GM18951 (cell line): ENCODE data around the gene GNPDA2.
"Not testable (repeated sequence)": the region's sequence is repeated elsewhere in the genome, so short reads cannot be mapped to it uniquely, and the experiment has no call there.

Experiments
- POLR2A ChIP-seq: IDR thresholded peaks from 4 replicates; pipeline ENCODE4 v1.6.1; 2011; ENCODE audit warnings: mild to moderate bottlenecking; ENCODE audit not compliant: insufficient read length, insufficient read depth; ENCODE audit errors: extremely low read depth
- in situ Hi-C: fragments of 300-500 bp; cut with MboI; formaldehyde crosslinking; loops from one replicate; pipeline ENCODE4 v1.12.0; 2022; ENCODE audit warnings: low sequenced_read_pairs, mixed read lengths, inconsistent platforms; ENCODE audit not compliant: unreplicated experiment

The GNPDA2 gene

DNA sequence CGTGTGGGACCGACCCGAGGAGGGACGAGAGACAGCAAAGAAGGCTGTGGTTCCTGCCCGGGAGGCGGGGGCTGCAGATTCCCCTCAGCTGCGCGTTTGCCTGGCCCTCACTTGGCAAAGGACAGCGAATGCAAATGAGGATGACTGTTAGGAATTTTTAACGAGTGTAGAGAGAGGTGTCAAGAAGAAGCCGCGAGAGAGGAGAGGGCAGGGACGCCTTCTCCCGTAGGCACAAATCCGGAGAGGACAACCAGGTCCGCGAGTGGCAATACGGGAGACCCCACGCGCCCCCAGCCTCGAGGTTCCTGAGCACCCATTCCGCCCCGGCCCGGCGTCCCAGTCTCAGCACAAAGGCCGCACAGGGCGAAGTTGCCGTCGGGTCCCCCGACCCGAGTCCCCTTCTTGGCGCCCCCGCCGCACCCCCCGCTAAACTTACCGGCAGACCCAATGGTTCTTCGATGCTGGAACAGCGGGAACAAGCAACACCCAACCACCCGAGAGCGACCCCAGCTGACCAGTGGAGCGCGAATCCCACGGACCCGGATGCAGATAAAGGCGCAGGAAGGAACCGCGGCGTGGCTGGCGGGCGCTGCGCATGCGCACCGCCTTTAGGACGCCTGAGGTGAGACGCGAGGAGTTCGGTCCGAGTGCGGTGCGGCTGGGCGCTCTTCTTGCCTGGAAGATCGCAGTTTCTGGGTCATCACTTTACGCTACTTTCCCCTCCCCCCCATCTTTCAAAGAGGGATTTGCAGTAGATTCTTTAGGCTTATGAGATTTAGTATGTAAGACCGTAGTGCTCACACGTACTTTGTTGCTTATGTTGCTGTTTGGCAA lies at the start of gene GNPDA2:
GNPDA2 (minus strand) TSS at position 519 of the 834 bp plus-strand sequence. CDS start 4,349 bp downstream, outside the sequence.
- in situ Hi-C loops = no loop called here
- TF ChIP-seq POLR2A = peak; percentile 84

DNA sequence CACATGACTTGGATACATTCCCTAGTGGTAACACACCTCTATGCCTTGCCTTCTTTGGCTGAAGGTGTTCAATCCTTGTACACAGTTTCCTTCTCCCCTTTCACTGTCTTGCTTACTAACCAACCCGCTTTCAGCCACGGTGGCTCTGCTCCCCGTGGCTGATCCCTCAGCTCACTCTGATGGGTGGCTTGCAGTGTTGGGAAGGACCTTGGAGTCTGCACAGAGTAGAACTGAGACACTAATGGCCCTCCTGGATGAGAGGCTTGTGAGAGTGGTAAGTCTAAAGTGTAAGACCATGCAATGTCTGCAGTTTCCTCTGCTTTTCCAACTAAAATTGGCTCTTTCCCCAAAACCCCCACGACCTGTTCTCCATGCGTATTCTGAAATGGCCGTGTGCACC lies 46.0 kb upstream of the GNPDA2 start:
- TF ChIP-seq POLR2A = no peak
- in situ Hi-C loops = no loop called here

DNA sequence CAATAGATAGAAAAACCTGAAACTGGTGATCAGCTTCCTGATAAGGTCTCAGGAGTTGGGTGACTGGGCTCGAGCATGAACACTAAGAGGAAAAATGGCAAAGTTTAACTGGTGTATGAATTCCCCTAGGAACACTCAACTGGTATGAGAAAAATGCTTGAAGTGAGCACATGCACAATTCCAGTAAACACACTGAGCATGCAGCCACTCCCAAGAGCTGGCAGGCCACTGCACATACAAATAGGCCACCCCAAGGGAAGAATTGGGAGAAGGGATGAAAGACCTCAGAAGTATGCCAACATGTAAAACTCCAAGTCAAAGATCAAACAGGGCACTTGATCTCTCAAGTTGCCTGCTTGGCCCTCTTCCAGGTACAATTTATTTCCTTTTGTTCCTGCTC lies 45.4 kb upstream of the GNPDA2 start:
- in situ Hi-C loops = no loop called here

DNA sequence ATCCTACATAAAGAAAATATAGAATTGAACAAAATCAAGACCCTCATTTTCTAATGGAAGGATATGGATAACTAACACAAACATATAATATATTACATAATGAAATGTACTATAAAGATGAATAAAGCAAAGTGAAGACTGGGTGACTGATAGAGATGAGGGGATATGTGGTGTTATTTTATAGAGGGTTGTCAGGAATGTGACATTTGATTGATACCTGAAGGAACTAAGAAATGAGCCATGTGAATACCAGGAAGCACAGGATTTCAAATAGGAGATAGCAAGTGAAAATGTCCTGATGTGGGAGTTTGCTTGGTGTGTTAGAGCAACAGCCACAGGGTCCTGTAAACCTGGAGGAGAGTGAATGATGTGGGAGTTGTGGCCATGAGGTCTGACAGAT lies 40.1 kb upstream of the GNPDA2 start:
- in situ Hi-C loops = no loop called here
- no peak for TF ChIP-seq POLR2A

More for the DNA sequence above, 45.4 kb upstream of the GNPDA2 start:
- no peak for TF ChIP-seq POLR2A

DNA sequence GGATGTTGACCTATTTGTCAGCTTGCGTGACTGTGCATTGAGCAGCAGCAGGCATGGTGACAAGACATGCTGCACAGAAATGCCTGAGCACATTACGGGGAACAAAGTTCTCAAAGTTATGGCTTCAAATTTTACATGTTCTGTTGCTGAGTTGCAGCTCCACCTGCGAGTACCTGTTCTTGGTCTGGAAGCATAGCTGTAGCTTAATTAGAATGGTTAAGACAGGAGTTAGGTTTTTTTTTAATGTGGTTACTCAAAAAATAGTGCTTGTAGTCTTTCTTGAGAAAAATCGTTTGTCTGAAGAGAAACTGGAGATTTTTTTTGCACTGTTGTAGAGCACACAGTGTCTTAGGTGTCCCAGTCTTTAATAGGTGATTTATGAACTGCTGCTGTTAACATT lies 38.8 kb upstream of the GNPDA2 start:
- in situ Hi-C loops = no loop called here
- no peak for TF ChIP-seq POLR2A

DNA sequence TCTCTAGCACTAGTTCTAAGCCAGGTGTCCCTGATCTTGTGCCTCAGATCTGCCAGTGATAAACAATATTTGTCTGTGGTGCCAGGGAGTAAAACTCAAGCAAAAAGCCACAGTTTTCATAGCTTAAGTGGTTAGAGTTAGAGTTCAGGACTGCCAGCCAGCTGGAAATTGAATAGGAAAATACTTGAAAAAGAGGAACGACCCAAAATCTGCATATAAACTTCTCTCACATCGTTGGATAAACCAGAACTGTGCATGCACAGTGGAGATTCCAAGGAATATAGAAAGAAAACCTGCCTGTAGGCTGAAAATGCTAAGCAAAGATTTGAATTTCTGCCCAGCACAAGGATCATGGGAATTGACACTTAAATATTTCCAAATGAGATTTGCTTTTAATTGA lies 35.0 kb upstream of the GNPDA2 start:
- TF ChIP-seq POLR2A = no peak
- in situ Hi-C loops = no loop called here

DNA sequence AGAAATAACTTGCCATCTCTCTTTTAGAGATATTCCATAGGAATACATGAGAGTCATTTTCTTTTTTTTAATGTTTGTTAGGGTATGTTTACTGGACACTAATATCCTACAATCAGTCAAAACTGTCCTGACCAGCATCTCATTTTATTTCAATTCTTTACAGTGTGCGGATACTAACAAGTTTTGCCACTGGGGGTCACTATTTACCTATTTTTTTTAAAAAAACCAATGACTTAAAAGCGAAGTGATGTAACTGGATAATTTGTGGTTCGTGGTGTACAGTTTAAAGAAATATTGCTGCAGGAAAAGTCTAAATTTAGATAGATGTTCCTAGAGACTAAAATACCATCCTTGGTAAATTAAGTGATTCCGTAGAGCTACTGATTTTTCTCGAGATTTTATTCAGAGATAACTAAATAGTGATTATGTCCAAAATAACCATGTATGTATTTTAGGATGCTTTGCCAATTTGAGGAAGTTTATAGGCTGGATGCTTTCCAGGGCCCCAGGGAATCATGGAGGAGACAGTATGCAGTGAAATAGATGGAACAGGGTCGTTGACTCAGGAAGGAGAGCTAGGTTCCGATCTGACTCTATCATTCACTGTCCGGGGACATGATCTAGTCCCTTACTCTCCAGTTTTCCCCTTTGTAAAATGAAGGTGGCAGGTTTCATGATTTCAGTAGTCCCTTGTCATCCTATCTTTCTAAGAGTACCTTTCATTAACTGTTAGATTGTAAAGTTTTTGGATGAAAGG lies 34.0 kb upstream of the GNPDA2 start:
- TF ChIP-seq POLR2A = no peak

DNA sequence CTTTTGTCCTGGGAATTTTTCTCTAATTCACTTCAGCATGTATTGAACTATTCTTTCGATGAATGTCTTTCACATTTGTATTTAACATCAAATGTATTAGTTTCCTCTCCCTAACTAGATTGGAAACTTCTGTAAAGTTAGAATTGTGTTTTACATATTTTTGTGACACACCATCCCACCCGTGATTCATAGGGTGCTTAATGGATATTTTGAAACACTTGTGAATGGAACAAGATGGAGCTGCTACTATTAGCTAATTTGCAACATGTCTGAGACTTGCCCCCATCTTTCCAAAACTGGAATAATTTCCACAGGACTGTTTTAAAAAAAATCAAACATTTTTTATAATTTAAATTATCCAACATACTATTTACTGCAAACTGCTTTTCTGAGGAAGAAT lies 30.2 kb upstream of the GNPDA2 start:
- in situ Hi-C loops = no loop called here
- TF ChIP-seq POLR2A = no peak

More for the DNA sequence above, 34.0 kb upstream of the GNPDA2 start:
- in situ Hi-C loops = no loop called here

DNA sequence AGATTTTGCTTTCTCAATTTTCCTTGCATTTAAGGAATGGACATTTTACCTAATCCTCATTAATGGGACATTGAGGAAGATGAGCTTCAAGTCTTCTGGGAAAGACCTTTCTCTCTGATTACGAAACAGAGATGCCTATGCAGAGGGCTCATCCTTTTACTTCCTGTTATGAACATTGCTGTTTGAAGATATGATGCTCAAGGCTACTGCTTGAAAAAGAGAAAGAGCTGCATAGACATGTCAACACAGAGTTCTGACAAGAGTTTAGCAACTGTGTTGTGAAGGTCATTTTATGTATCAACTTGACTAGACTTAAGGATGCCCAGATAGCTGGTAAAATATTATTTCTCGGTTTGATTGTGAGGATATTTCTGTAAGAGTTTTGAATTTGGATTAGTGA lies 13.8 kb upstream of the GNPDA2 start:
- in situ Hi-C loops = no loop called here
- TF ChIP-seq POLR2A = no peak

DNA sequence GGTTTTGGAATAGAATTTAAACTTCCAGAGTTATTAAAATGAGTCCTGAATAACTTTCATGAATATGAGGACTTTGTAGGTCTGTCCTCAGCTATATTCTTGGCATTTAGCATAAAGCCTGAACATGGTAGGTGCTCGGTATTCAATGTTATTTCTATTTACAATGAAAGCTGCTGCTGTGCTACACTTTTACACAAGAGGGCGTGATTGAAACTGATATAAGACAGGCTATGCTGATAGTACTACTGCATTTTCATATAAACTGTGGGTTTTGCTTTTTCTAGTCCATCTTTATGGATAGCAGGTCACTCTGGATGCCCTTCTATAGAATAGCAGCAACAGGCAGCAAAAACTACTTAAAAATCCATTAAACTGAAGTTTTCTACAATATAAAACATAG lies 12.3 kb upstream of the GNPDA2 start:
- no peak for TF ChIP-seq POLR2A
- in situ Hi-C loops = no loop called here

DNA sequence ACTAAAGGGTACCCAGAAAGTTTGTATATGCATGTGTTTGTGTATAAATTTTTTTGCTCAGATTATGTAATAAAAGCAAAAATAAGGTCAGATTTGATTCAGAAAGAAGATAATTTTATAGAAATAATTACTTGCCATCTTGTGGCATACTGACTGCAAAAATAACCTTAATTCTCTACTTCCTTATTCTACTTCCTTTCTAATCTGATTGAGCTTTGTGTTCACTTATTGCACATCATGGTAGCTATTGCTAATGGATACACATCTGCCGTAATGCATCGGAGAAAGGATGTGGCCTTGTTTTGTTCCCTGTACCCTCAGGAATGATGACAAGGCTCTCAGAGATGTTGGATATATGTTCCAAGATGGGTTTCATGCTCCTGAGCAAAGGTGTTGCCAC lies 10.5 kb upstream of the GNPDA2 start:
- in situ Hi-C loops = no loop called here
- no peak for TF ChIP-seq POLR2A

DNA sequence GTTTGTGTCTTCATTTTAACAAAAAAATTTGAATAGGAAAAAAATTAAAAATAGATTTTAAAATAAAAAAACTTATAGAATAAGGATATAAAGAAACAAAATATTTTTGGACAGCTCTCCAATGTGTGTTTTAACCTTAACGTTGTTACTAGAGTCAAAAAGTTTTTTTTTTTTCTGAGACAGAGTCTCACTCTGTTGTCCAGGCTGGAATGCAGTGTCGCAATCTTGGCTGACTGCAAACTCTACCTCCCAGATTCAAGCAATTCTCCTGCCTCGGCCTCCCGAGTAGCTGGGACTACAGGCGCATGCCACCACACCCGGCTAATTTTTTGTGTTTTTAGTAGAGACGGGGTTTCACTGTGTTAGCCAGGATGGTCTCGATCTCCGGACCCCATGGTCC lies 2.3 kb upstream of the GNPDA2 start:
- in situ Hi-C loops = not testable (repeated sequence)

DNA sequence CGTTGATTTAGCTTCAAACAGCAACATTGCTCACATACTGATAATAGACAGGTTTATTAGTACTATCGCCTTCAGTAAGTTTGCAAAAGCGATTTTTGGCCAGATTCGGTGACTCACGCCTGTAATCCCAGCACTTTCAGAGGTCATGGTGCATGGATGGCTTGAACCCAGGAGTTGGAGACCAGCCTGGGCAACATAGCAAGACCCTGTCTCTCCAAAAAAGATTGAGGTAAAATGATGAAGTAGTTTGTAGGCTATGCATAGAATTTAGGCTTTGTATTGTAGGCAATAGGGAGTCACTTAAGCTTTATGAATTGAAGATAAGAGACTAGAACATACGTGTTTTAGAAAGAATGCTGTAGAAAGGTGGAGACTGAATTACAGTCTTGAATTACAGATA lies 1.1 kb upstream of the GNPDA2 start:
- in situ Hi-C loops = no loop called here
- TF ChIP-seq POLR2A = no peak

DNA sequence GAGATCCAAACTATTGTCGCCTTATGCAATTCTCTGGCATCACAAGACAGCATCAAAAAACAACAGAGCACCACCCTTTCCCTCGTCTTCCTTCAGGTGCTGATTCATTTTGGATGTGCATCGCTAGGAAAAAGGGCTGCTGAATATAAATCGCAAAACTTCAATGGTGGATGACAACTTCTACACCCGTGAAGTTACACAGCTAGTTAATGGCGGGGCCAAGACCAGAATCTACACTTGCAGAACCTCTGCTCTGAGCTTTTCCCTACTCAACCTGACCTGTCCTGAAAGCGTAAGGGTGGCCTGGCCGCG lies 674 bp downstream of the GNPDA2 start:
- in situ Hi-C loops = no loop called here
- TF ChIP-seq POLR2A = no peak
